Stimulated activated CD4-positive, alpha-beta T cell treated with anti-CD3 and anti-CD28 coated beads, Interleukin-12 subunit alpha, Interleukin-12 subunit beta, amount 100 ng/mL, for 24 hours (primary cell): ENCODE data around the gene FCRL1.

Source experiments
- DNase-seq, 2 experiments: peaks; one replicate each; pipeline ENCODE4 v3.0.0-alpha.2; 2020; ENCODE audit warnings: low read depth in 2 of 2

Gene FCRL1, protein sequence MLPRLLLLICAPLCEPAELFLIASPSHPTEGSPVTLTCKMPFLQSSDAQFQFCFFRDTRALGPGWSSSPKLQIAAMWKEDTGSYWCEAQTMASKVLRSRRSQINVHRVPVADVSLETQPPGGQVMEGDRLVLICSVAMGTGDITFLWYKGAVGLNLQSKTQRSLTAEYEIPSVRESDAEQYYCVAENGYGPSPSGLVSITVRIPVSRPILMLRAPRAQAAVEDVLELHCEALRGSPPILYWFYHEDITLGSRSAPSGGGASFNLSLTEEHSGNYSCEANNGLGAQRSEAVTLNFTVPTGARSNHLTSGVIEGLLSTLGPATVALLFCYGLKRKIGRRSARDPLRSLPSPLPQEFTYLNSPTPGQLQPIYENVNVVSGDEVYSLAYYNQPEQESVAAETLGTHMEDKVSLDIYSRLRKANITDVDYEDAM

DNA sequence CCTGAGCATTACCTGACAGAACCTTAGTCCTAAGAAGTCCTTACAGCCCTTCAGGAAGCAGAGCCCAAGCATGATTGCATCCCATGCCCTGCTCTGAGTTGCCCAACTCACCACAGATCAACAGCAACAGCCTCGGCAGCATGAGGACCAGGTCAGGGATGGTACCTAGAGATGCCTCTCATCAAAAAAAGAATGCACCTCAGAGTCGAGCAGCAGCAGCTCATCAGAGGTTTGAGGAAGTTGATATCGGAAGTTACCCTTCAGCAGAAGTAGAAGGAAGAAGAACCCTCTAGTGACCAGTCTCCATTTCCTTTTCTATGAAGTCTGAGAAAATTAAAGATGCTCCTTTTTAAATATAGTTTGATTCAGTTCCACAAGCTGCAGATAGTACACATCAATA, at the start of gene FCRL1:
Gene FCRL1 (minus strand): TSS at position 225 of the 400 bp plus-strand sequence. CDS start 83 bp downstream, at position 142.
- DNase-seq: no peak

DNA sequence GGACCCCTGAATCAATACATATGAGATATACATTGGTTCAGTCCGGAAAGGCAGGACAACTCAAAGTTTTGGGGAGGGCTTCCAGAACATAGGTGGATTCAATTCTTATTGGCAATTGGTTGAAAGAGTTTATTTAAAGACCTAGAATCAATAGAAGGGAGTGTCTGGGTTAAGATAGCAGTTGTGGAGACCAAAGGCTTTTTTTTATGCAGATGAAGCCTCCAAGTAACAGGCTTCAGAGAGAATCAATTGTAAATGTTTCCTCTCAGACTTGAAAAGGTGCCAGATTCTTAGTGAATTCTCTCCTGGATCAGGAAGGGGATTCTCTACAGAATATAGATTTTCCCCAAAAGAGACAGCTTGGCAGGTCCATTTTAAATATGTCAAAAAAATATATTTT, 48.7 kb upstream of the FCRL1 start:
- no peak for DNase-seq

DNA sequence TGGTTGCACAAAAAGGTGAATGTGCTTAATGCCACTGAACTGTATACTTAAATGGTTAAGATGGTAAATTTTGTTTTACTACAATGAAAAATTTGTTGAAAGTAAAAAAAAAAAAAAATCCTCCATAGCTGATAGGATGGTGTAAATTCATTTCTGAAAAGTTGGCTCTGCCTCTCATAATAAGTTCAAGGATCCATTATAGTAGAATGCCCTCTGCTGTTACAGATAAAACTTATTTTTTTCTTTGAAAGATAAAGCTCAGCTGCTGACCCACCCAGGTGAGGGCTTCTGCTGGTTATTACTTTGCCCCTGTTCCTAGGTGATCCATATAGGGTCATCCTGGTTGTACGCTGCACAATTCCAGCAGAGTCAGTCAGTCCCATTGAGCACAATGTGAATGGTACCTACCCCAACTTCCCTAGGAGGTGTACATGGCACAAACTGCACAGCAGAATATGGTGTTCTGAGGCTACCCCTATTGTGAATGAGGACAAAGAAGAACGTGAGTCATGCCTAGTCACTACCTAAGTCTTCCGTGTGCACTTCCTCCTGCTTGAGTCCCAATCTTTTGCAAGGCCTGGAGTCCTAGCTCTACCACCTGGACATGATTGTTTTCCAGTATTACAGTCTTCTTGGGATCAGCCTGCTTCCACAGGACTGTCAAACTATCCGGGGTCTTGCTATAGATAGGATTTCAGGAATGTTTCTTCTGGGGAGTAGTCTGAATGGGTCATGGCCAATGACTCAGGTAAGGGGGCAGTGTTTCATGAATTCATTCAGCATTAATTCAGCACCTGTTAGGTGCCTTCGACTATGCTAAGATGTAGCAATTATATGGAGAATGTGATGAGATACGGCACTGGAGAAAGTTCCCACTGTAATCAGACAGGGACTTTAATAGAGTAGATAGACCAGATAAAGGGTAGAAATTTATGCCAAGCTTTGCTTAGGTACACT, 42.5 kb upstream of the FCRL1 start:
- no peak for DNase-seq

- no peak for DNase-seq
Observed at GRCh38 chr1:157856538-157856937, 36.6 kb upstream of the FCRL1 start.

DNA sequence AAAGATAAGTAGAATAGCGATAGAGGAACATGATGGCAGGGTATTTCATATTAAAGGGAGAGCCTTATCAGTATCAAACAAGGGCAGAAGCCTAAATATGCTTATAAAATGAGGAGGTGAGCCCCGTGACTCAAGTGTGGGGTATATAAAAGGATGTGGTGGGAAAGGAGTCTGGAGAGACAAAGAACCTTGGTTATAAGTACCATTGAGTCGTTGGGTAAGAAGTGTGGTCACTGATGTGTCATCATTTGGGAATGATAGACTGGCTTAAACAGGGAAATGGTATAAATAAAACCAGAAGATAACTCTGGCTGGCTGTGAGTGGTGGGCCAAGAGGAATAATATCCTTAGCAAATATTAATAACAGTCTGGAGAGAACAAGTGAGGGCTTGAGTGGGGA, 32.6 kb upstream of the FCRL1 start:
- DNase-seq: no peak

DNA sequence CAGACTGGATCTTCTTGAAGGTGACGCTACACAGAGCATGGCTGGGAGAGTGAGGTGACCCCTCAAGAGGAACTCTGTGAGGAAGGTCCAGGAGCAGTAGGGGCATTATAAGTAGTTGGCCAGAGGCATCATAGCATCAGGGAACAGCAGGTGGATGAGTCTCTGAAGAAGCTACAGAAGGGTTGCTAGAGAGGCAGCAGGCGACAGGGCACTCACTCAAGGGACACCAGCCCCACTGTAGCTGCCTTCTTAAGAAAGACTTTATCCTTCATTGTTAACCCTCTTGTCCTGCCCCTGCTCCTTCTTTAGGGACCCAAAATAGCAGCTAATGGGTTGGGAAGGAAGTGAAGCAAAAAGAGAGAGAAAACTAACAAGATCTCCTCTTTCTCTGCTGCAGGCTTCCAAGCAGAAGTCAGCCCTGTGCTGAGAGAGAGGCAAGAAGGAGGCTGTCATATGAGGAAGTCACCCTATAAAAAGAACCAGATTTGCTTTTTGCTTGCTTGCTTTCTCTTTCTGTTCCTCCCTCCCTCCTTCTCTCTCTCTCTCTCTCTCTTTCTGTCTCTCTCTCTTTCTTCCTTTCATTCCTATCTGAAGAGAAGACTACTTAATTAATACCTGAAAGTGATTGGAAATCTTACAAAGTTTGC, 29.4 kb upstream of the FCRL1 start:
- DNase-seq: no peak

GRCh38 chr1:157844089-157844830, 24.3 kb upstream of the FCRL1 start:
- DNase-seq: no peak

GRCh38 chr1:157842939-157843338, 23.0 kb upstream of the FCRL1 start:
- no peak for DNase-seq

- DNase-seq: no peak
Observed at GRCh38 chr1:157841708-157842107, 21.8 kb upstream of the FCRL1 start, which contains the start of gene CD5L. Gene CD5L (minus strand): TSS chr1:157841808. CDS start chr1:157841701, 107 bp downstream.

GRCh38 chr1:157838966-157839365, 19.0 kb upstream of the FCRL1 start:
- DNase-seq: no peak

- no peak for DNase-seq
Observed at GRCh38 chr1:157834430-157834829, 14.5 kb upstream of the FCRL1 start.

GRCh38 chr1:157833145-157833544, 13.2 kb upstream of the FCRL1 start:
- no peak for DNase-seq

- no peak for DNase-seq
Observed at GRCh38 chr1:157831968-157832626, 12.2 kb upstream of the FCRL1 start.

DNA sequence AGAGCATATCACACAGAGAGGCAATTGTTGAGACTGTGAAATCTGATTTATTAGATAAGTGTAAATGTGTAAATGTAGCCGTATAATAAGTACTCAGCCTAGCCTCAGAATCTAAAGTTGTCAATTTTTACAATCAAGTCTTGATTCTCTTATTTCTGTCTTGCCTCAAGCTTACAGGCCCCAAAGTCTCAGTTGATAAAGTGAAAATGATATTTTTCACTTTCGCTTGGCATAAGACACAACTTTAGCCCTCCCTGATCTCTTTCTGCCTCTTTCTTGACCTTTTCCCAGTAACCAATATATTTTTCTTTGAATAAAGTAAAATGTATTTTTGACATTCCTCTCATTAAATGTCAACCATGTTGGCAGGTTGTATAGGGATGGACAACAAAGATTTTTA, 11.0 kb upstream of the FCRL1 start:
- DNase-seq: no peak

- no peak for DNase-seq
Observed at GRCh38 chr1:157829711-157830110, 9.8 kb upstream of the FCRL1 start.

GRCh38 chr1:157829210-157829609, 9.3 kb upstream of the FCRL1 start:
- no peak for DNase-seq

DNA sequence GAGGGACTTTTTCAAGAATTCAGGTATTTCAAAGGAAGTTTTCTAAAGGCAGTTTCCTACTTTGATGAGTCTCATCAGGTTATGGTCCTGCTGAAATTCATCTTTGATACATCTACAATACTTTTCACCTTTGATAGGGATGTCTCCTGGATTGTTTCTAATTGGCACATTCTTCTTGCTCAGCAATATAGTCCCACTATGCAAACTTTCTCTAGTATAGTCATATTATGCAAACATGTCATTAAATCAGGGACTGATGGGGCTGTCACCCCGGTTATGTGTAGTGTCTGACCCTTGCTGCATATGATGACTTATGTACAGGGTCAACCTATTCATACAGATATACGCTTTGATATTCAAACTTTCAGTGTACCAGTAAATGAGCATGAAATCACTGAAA, 379 bp upstream of the FCRL1 start:
- no peak for DNase-seq

DNA sequence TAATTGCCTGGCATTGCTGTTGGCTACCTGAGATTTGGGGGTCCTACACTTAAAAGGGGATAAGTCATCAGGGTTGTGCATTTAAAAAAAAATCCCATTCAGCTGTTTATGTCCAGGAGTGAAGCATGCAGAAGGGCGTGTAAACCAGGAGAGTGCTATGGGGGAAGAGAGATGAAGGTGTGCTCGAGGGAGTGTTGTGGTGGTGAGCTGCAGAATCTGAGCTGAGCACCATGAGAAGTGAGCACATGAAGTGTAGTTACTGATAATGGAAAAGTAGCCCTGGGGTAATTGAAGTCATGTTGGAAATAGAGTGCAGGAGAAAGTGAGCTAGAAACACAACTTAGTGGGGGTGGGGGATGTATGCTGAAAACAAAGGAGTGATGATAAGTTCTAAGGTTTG, 705 bp downstream of the FCRL1 start:
- DNase-seq: no peak

- no peak for DNase-seq
Observed at GRCh38 chr1:157813269-157813668, 6.7 kb downstream of the FCRL1 start.

- DNase-seq: no peak
Observed at GRCh38 chr1:157806431-157807149, 13.3 kb downstream of the FCRL1 start.
